HepG2 (cell line): ENCODE data around the gene EXO1. TPM values are rescaled to one million over a fixed set of nuclear protein-coding genes. Genes with fewer than 3 reads are reported as not detected.

Source experiments
- polyA plus RNA-seq, 8 experiments: library from polyadenylated mRNA; depleted of rRNA in 3 of 8; stranded (reverse) in 7 of 8; unstranded in 1 of 8; fragments of >200 nt; fragmentation: Illumina TruSeq in 4 of 8; extraction: Trizol in 4 of 8; gene quantifications; 2 replicates each; pipeline versions ENCODE4 v1.2.1 to v1.2.3, GENCODE V29; 2011 to 2016; ENCODE audit warnings: low read depth in 4 of 8, missing spikeins in 1 of 8, mixed read lengths in 1 of 8; ENCODE audit not compliant: insufficient read depth in 1 of 8
- total RNA-seq, 5 experiments: library from RNA; depleted of rRNA; stranded (reverse); fragments of >200 nt; fragmentation: Illumina TruSeq; extraction: Trizol; gene quantifications; 2 replicates each; pipeline ENCODE4 v1.2.3, GENCODE V29; 2016; ENCODE audit warnings: low read depth in 1 of 5
- TF ChIP-seq, protein P1 (sequence below): sonication (generic); formaldehyde crosslinking; IDR thresholded peaks from 2 replicates; pipeline ENCODE4 v1.4.0; 2020; ENCODE audit warnings: mild to moderate bottlenecking, missing genetic modification reagents
- TF ChIP-seq, protein P2 (sequence below): sonication (generic); formaldehyde crosslinking; IDR thresholded peaks from 2 replicates; pipeline ENCODE4 v1.8.1; 2023; ENCODE audit warnings: mild to moderate bottlenecking, missing genetic modification reagents
- TF ChIP-seq, protein P3 (sequence below), 2 experiments: IDR thresholded peaks; 2 replicates each; pipeline ENCODE4 v1.6.1; 2011 to 2012; ENCODE audit warnings: low read length in 2 of 2, borderline replicate concordance in 1 of 2, low read depth in 1 of 2, mild to moderate bottlenecking in 1 of 2, moderate library complexity in 1 of 2
- TF ChIP-seq, protein P4 (sequence below): sonication (generic); formaldehyde crosslinking; IDR thresholded peaks from 2 replicates; pipeline ENCODE4 v1.9.0; 2022; ENCODE audit warnings: missing genetic modification reagents, mild to moderate bottlenecking, borderline replicate concordance

EXO1 gene
- total and polyA plus RNA-seq, 2 of the 13 experiments (the other 11 are each of a cell fraction or from before 2014, with no cell fraction given), result 3.2 to 26.1 TPM

- TF ChIP-seq, protein P1, sequence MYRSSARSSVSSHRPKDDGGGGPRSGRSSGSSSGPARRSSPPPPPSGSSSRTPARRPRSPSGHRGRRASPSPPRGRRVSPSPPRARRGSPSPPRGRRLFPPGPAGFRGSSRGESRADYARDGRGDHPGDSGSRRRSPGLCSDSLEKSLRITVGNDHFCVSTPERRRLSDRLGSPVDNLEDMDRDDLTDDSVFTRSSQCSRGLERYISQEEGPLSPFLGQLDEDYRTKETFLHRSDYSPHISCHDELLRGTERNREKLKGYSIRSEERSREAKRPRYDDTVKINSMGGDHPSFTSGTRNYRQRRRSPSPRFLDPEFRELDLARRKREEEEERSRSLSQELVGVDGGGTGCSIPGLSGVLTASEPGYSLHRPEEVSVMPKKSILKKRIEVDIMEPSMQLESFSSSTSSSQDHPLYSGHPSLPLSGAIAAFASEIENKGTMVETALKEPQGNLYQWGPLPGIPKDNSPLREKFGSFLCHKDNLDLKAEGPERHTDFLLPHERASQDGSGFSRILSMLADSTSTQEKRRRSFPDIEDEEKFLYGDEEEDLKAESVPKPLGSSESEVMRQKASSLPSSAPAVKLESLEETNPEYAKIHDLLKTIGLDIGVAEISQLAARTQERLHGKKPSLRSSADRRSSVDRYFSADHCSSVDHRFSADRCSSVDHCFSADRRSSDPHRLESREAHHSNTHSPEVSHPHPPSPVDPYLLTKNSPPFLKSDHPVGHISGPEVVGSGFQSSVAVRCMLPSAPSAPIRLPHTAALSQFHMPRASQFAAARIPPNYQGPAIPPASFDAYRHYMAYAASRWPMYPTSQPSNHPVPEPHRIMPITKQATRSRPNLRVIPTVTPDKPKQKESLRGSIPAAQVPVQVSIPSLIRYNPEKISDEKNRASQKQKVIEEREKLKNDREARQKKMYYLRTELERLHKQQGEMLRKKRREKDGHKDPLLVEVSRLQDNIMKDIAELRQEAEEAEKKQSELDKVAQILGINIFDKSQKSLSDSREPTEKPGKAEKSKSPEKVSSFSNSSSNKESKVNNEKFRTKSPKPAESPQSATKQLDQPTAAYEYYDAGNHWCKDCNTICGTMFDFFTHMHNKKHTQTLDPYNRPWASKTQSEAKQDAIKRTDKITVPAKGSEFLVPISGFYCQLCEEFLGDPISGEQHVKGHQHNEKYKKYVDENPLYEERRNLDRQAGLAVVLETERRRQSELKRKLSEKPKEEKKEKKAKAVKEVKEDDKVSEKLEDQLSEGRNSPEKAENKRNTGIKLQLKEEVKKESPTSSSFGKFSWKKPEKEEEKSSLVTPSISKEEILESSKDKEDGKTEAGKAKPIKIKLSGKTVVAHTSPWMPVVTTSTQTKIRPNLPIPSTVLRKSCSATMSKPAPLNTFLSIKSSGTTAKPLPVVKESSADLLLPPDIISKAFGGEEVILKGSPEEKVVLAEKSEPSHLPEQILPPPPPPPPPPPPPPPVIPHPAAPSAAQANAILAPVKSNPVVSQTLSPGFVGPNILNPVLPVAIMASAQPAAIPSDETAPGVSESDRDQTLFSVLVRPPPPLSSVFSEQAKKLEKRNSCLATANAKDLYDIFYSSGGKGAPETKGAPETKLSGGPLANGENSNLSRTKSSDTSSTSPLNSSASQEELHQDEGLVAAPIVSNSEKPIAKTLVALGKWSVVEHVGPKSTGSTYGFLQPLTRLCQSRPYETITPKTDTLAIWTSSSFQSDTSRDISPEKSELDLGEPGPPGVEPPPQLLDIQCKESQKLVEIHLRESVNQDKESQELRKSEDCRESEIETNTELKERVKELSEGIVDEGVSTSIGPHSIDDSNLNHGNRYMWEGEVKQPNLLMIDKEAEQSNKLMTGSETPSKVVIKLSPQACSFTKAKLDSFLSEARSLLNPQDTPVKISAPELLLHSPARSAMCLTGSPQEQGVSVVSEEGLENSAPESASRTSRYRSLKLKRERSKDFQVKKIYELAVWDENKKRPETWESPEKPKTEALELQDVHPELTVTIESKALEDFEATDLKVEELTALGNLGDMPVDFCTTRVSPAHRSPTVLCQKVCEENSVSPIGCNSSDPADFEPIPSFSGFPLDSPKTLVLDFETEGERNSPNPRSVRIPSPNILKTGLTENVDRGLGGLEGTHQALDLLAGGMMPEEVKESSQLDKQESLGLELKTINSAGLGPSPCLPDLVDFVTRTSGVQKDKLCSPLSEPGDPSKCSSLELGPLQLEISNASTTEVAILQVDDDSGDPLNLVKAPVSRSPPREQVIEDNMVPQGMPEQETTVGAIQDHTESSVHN (CRISPR knock-in tag), result no peak
- TF ChIP-seq, protein P2, sequence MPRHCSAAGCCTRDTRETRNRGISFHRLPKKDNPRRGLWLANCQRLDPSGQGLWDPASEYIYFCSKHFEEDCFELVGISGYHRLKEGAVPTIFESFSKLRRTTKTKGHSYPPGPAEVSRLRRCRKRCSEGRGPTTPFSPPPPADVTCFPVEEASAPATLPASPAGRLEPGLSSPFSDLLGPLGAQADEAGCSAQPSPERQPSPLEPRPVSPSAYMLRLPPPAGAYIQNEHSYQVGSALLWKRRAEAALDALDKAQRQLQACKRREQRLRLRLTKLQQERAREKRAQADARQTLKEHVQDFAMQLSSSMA, result no peak
- TF ChIP-seq, protein P3, sequence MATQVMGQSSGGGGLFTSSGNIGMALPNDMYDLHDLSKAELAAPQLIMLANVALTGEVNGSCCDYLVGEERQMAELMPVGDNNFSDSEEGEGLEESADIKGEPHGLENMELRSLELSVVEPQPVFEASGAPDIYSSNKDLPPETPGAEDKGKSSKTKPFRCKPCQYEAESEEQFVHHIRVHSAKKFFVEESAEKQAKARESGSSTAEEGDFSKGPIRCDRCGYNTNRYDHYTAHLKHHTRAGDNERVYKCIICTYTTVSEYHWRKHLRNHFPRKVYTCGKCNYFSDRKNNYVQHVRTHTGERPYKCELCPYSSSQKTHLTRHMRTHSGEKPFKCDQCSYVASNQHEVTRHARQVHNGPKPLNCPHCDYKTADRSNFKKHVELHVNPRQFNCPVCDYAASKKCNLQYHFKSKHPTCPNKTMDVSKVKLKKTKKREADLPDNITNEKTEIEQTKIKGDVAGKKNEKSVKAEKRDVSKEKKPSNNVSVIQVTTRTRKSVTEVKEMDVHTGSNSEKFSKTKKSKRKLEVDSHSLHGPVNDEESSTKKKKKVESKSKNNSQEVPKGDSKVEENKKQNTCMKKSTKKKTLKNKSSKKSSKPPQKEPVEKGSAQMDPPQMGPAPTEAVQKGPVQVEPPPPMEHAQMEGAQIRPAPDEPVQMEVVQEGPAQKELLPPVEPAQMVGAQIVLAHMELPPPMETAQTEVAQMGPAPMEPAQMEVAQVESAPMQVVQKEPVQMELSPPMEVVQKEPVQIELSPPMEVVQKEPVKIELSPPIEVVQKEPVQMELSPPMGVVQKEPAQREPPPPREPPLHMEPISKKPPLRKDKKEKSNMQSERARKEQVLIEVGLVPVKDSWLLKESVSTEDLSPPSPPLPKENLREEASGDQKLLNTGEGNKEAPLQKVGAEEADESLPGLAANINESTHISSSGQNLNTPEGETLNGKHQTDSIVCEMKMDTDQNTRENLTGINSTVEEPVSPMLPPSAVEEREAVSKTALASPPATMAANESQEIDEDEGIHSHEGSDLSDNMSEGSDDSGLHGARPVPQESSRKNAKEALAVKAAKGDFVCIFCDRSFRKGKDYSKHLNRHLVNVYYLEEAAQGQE (IDR thresholded peaks at IDR 0.05; ENCODE audit: borderline replicate concordance in 1 of 2, low read depth in 1 of 2, low read length in 2 of 2), result no peak
- TF ChIP-seq, protein P4, sequence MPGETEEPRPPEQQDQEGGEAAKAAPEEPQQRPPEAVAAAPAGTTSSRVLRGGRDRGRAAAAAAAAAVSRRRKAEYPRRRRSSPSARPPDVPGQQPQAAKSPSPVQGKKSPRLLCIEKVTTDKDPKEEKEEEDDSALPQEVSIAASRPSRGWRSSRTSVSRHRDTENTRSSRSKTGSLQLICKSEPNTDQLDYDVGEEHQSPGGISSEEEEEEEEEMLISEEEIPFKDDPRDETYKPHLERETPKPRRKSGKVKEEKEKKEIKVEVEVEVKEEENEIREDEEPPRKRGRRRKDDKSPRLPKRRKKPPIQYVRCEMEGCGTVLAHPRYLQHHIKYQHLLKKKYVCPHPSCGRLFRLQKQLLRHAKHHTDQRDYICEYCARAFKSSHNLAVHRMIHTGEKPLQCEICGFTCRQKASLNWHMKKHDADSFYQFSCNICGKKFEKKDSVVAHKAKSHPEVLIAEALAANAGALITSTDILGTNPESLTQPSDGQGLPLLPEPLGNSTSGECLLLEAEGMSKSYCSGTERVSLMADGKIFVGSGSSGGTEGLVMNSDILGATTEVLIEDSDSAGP, result no peak
- TF ChIP-seq, all 625 proteins: peak for 0
Measured at GRCh38 chr1:241837416-241837815, 10.6 kb upstream of the EXO1 start (continued).
